ENCODE results near the gene CCDC91. TPM values are rescaled to one million over a fixed set of nuclear protein-coding genes. Genes with fewer than 3 reads are reported as not detected.

CCDC91 gene
- total RNA-seq, 4 donors from 2014 or later: 19.0 to 38.1 (median 23.1) TPM

- Histone ChIP-seq H3K9me3 (no peaks in the 10 kb centered on the region), H3K4me3 (no peak overlapping the region), H3K27ac (no peak overlapping the region), H3K4me1 (no peaks in the 10 kb centered on the region), H3K27me3 (no peaks in the 10 kb centered on the region), H3K36me3 (peaks cover 5% of the 10 kb centered on the region)
- no peak for TF ChIP-seq POLR2AphosphoS5 (IDR thresholded peaks at IDR 0.05)
- no peak for TF ChIP-seq POLR2A (IDR thresholded peaks at IDR 0.05)
- WGBS: 81% methylated on average over 1 of the region's 1 CpG
- DNase-seq (ENCODE audit: low spot score in 2 of 2): no peak
These were observed 160.2 kb downstream of the CCDC91 start for GRCh38 chr12:28350502-28350901.

- no peak for TF ChIP-seq POLR2AphosphoS5 (IDR thresholded peaks at IDR 0.05)
- no peaks in the 10 kb centered on the region for H3K27me3 ChIP-seq
- no peak overlapping the region for H3K27ac ChIP-seq
- no peaks in the 10 kb centered on the region for H3K4me1 ChIP-seq
- H3K36me3 ChIP-seq: peaks cover 5% of the 10 kb centered on the region
- no peak for DNase-seq (ENCODE audit: low spot score in 2 of 2)
- no peaks in the 10 kb centered on the region for H3K9me3 ChIP-seq
- WGBS: 87% methylated on average over 2 of the region's 2 CpGs
- H3K4me3 ChIP-seq: no peak overlapping the region
These were observed 161.2 kb downstream of the CCDC91 start for GRCh38 chr12:28351414-28351813.

- H3K36me3 ChIP-seq: no peaks in the 10 kb centered on the region
- H3K9me3 ChIP-seq: no peaks in the 10 kb centered on the region
- TF ChIP-seq EP300 (IDR thresholded peaks at IDR 0.05) (no peak), POLR2A (IDR thresholded peaks at IDR 0.05) (no peak), CTCF (IDR thresholded peaks at IDR 0.05) (no peak), POLR2AphosphoS5 (IDR thresholded peaks at IDR 0.05) (no peak)
- H3K27me3 ChIP-seq: no peaks in the 10 kb centered on the region
- H3K4me1 ChIP-seq: no peaks in the 10 kb centered on the region
- no peak overlapping the region for H3K4me3 ChIP-seq
- DNase-seq (ENCODE audit: low spot score in 2 of 2): no peak
- no peak overlapping the region for H3K27ac ChIP-seq
These were observed 164.9 kb downstream of the CCDC91 start for GRCh38 chr12:28355161-28355560.

GRCh38 chr12:28360253-28360652, 170.0 kb downstream of the CCDC91 start:
- DNase-seq (ENCODE audit: low spot score in 2 of 2): no peak
- Histone ChIP-seq H3K4me3 (no peak overlapping the region), H3K27ac (no peak overlapping the region), H3K27me3 (no peaks in the 10 kb centered on the region), H3K9me3 (no peaks in the 10 kb centered on the region), H3K4me1 (no peaks in the 10 kb centered on the region), H3K36me3 (no peaks in the 10 kb centered on the region)
- TF ChIP-seq POLR2A (IDR thresholded peaks at IDR 0.05): no peak
- no peak for TF ChIP-seq POLR2AphosphoS5 (IDR thresholded peaks at IDR 0.05)
- no peak for TF ChIP-seq CTCF (IDR thresholded peaks at IDR 0.05)
- TF ChIP-seq EP300 (IDR thresholded peaks at IDR 0.05): no peak
- WGBS: 70% methylated on average over 2 of the region's 2 CpGs

- no peaks in the 10 kb centered on the region for H3K27me3 ChIP-seq
- no peak for DNase-seq (ENCODE audit: low spot score in 2 of 2)
- no peak overlapping the region for H3K4me3 ChIP-seq
- no peaks in the 10 kb centered on the region for H3K4me1 ChIP-seq
- peaks cover 29% of the 10 kb centered on the region for H3K36me3 ChIP-seq
- TF ChIP-seq EP300 (IDR thresholded peaks at IDR 0.05) (no peak), CTCF (IDR thresholded peaks at IDR 0.05) (no peak), POLR2AphosphoS5 (IDR thresholded peaks at IDR 0.05) (no peak), POLR2A (IDR thresholded peaks at IDR 0.05) (no peak)
- H3K27ac ChIP-seq: no peak overlapping the region
- WGBS: 84% methylated on average over 1 of the region's 1 CpG
- H3K9me3 ChIP-seq: no peaks in the 10 kb centered on the region
These were observed 177.1 kb downstream of the CCDC91 start for GRCh38 chr12:28367326-28367725.

GRCh38 chr12:28367993-28368392, 177.7 kb downstream of the CCDC91 start:
- Histone ChIP-seq H3K9me3 (no peaks in the 10 kb centered on the region), H3K27ac (no peak overlapping the region), H3K4me1 (no peaks in the 10 kb centered on the region), H3K4me3 (no peak overlapping the region), H3K36me3 (peaks cover 29% of the 10 kb centered on the region), H3K27me3 (no peaks in the 10 kb centered on the region)
- no peak for DNase-seq (ENCODE audit: low spot score in 2 of 2)
- TF ChIP-seq POLR2A (IDR thresholded peaks at IDR 0.05): no peak
- TF ChIP-seq EP300 (IDR thresholded peaks at IDR 0.05): no peak
- TF ChIP-seq CTCF (IDR thresholded peaks at IDR 0.05): no peak
- no peak for TF ChIP-seq POLR2AphosphoS5 (IDR thresholded peaks at IDR 0.05)
- 95% methylated on average over 2 of the region's 2 CpGs for WGBS

Measured in suprapubic skin (tissue), 4 donors.